Activated CD8-positive, alpha-beta T cell treated with anti-CD3 and anti-CD28 coated beads, Interleukin-2, amount 10 ng/mL, durations not matched to agents 7 days and 5 days (primary cell): Measurements from ENCODE around the gene LSMEM2. TPM values are rescaled to one million over a fixed set of nuclear protein-coding genes. Genes with fewer than 3 reads are reported as not detected.
"Not testable (repeated sequence)": the region's sequence is repeated elsewhere in the genome, so short reads cannot be mapped to it uniquely, and the experiment has no call there.

Experiments
- ATAC-seq: fragments of 150-1000 bp; cut with Tn5 transposase; one replicate; pipeline ENCODE4 v1.10.0; 2021; ENCODE audit warnings: moderate library complexity
- CTCF ChIA-PET: fragments of 350-600 bp; sonication (Branson Sonifier 250); formaldehyde crosslinking; loops from one replicate; lab custom pipeline; 2021; ENCODE audit warnings: antibody characterized with exemption; lab: Charles Lee
- POLR2A ChIA-PET: fragments of 350-600 bp; sonication (Branson Sonifier 250); formaldehyde crosslinking; loops from one replicate; lab custom pipeline; 2021; ENCODE audit warnings: antibody characterized with exemption; lab: Charles Lee
- DNase-seq: peaks from one replicate; pipeline ENCODE4 v3.0.0-alpha.2; 2020
- H3K27ac Mint-ChIP-seq: one replicate; pipeline ENCODE4 v1.8.0; 2021; ENCODE audit warnings: mild to moderate bottlenecking, mixed read lengths
- H3K27me3 Mint-ChIP-seq: one replicate; pipeline ENCODE4 v1.8.0; 2021; ENCODE audit warnings: low read depth, mixed read lengths
- H3K36me3 Mint-ChIP-seq: one replicate; pipeline ENCODE4 v1.8.0; 2021; ENCODE audit warnings: low read depth, mixed read lengths
- H3K4me1 Mint-ChIP-seq: one replicate; pipeline ENCODE4 v1.8.0; 2021; ENCODE audit warnings: low read depth, mixed read lengths
- H3K4me3 Mint-ChIP-seq: one replicate; pipeline ENCODE4 v1.8.0; 2021; ENCODE audit warnings: mild to moderate bottlenecking, mixed read lengths
- H3K9me3 Mint-ChIP-seq: one replicate; pipeline ENCODE4 v1.8.0; 2022; ENCODE audit warnings: mixed read lengths; ENCODE audit not compliant: insufficient read depth
- total RNA-seq, 2 experiments: library from RNA; stranded (reverse); gene quantifications; one replicate each; pipeline ENCODE4 v1.2.3, GENCODE V29; 2021

LSMEM2 gene
- total RNA-seq, 2 experiments from 2014 or later = not detected

DNA sequence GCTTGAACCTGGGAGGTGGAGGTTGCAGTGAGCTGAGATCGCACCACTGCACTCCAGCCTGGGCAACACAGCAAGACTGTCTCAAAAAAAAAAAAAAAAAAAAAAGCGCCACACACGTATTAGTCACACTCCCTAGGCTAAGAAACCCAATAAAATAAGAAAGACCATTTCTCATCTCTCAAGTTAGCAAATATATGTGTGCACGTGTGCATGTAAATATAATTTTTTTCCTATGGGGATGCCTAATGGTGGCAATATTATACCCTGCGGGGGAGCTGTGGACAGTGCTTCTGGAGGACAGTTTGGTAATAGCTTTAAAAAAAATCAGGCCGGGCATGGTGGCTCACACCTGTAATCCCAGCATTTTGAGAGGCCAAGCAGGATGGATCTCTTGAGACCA, 5.2 kb downstream of the LSMEM2 start:
- CTCF ChIA-PET = interaction anchor here (1.0 to 2.0 kb wide), 2 partner anchors 37 to 38 kb away, joined by 3 to 6 read pairs; no protein-coding TSS in a partner anchor
- ATAC-seq, H3K4me1 Mint-ChIP-seq, H3K27ac Mint-ChIP-seq, POLR2A ChIA-PET, H3K4me3 Mint-ChIP-seq, H3K36me3 Mint-ChIP-seq, H3K27me3 Mint-ChIP-seq, H3K9me3 Mint-ChIP-seq, DNase-seq: not testable (repeated sequence)

DNA sequence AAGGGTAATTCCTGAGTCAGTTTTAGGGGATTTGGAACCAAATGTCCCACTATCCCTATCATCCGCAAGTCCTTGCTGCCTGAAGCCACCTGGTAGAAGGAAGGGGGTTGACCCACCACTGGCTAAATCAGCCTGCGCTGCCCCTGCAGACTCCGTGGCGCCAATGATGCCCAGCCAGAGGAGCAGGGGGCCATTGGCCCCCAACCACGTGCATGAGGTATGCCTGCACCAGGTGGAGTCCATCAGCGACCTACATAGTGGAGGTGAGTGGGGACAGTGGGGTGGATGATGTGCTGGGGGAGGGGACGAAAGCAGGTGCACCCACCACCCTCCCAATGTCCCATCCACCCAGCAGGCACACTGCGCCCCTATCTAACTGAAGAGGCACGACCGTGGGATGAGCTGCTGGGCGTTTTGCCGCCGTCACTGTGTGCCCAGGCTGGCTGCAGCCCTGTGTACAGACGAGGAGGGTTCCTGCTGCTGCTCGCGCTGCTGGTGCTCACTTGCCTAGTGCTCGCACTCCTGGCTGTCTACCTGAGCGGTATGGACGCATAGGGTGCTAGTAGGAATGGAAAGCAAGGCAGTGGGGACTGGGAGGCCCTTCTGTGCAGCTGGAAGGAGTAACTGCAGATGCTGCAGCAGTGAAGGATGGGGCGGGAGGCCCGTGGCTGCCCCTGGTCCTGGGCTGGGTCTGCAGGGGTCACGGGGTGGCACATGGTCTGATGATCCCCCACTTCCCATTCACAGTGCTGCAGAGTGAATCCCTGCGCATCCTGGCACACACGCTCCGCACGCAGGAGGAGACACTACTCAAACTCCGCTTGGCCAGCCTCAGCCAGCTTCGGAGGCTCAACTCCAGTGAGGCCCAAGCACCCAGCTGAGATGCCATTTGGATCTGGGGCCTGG, 7.7 kb downstream of the LSMEM2 start:
- POLR2A ChIA-PET = no interaction called here
- Mint-ChIP-seq H3K36me3 (peaks cover 11% of the 10 kb centered on the region), H3K9me3 (no peaks in the 10 kb centered on the region), H3K27ac (no peak overlapping the region), H3K27me3 (no peaks in the 10 kb centered on the region), H3K4me1 (peaks cover 10% of the 10 kb centered on the region), H3K4me3 (no peak overlapping the region)
- DNase-seq (no peak), ATAC-seq (peak; percentile 9)
- CTCF ChIA-PET = interaction anchor here (1.3 kb wide), 1 partner anchor 40 kb away, joined by 3 read pairs; no protein-coding TSS in a partner anchor

DNA sequence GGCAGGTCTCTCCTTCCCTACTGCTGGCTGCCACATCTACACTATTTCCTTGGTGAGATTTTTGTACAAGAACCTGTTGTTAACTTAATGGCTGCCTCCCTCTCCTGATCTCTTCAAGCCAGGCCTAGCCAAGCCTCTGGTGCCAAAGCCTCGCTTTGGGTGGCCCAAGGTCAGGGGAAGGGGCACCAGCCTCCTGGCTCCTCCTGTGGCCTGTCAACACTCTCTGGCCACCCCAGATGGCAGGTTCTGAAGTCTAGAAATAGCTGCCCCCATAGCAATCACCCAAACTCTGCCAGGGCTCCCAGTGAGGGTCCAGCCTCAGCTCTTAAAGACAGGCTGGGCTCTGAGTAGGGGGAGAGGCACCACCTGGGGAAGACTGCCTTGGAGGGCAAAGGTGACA, 8.4 kb downstream of the LSMEM2 start:
- Mint-ChIP-seq H3K9me3 (no peaks in the 10 kb centered on the region), H3K4me3 (no peak overlapping the region), H3K4me1 (peaks cover 10% of the 10 kb centered on the region), H3K27me3 (no peaks in the 10 kb centered on the region), H3K36me3 (peaks cover 11% of the 10 kb centered on the region), H3K27ac (no peak overlapping the region)
- ATAC-seq (no peak), DNase-seq (no peak)
- POLR2A ChIA-PET = interaction anchor here (2.3 kb wide), 1 partner anchor 12 kb away, joined by 8 read pairs; the partner anchor contains the start of genes HYAL3 and NAA80
- CTCF ChIA-PET = interaction anchor here (1.2 to 1.3 kb wide), 2 partner anchors 41 to 93 kb away, joined by 3 read pairs; no protein-coding TSS in a partner anchor

DNA sequence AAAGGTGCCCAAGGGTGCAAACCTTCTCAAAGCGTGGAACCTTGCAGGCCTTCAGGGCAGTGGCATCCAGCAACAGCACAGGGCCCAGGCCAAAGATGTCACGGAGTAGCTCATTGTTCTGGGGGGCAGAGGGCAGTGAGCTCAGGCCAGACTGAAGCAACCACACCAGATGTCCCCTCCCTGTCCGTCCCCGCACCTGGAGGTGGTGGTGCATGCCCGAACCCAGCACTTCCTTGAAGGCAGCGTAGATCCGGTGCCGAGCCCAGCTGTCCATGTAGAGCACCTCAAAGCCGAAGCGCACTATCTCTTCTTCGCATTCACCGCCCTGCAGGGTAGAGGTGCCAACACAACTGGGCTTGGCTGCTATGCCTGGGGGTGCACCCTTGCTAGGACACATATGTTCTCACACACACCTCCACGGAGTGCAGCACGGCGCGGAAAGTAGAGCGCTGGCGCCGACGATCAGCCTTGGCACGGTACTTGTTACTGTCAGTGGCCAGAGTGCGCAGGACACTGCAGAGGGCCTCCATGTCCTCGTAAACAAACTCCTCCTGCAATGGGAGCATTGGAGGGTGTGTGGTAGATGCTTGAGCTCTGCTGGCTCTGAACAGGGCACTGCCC, 9.6 kb downstream of the LSMEM2 start:
- POLR2A ChIA-PET = interaction anchor here (1.4 to 2.3 kb wide), 2 partner anchors 9 to 10 kb away, joined by 3 to 8 read pairs; partner anchors contain the start of genes HYAL3 and NAA80

DNA sequence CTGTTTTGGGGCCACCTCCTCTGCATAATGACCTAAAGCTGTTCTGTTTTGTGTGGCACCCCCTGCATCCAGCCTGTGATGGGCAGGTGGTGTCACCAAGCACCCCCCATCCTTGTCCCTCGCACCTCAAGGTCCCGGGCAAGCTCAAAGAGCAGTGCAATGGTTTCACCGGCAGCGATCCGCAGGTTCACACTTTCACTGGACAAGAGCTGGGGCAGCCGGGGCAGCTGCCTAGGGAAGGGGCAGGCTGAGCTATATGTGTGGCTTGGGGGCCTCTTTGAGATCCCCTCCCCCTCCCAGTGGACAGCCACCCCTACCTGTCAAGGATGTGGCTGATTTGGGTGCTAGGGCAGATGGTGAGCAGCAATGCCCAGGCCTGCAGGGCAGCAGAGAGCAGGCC, 10.2 kb downstream of the LSMEM2 start:
- CTCF ChIA-PET = interaction anchor here (0.7 to 1.8 kb wide), 2 partner anchors 28 to 63 kb away, joined by 3 to 6 read pairs; no protein-coding TSS in a partner anchor
- Mint-ChIP-seq H3K4me1 (peaks cover 20% of the 10 kb centered on the region), H3K36me3 (peaks cover 11% of the 10 kb centered on the region), H3K9me3 (no peaks in the 10 kb centered on the region), H3K27me3 (no peaks in the 10 kb centered on the region), H3K4me3 (no peak overlapping the region), H3K27ac (no peak overlapping the region)
- ATAC-seq (no peak), DNase-seq (no peak)
- POLR2A ChIA-PET = interaction anchor here (1.4 to 2.3 kb wide), 2 partner anchors 10 kb away, joined by 3 to 8 read pairs; partner anchors contain the start of genes HYAL3 and NAA80

More for the DNA sequence above, 9.6 kb downstream of the LSMEM2 start:
- ATAC-seq (no peak), DNase-seq (no peak)
- CTCF ChIA-PET = interaction anchor here (0.7 to 1.2 kb wide), 2 partner anchors 29 to 94 kb away, joined by 3 read pairs; no protein-coding TSS in a partner anchor
- no peak overlapping the region for H3K4me3 Mint-ChIP-seq
- peaks cover 11% of the 10 kb centered on the region for H3K36me3 Mint-ChIP-seq
- H3K27ac Mint-ChIP-seq = no peak overlapping the region
- H3K9me3 Mint-ChIP-seq = no peaks in the 10 kb centered on the region
- H3K4me1 Mint-ChIP-seq = peaks cover 20% of the 10 kb centered on the region
- H3K27me3 Mint-ChIP-seq = no peaks in the 10 kb centered on the region

DNA sequence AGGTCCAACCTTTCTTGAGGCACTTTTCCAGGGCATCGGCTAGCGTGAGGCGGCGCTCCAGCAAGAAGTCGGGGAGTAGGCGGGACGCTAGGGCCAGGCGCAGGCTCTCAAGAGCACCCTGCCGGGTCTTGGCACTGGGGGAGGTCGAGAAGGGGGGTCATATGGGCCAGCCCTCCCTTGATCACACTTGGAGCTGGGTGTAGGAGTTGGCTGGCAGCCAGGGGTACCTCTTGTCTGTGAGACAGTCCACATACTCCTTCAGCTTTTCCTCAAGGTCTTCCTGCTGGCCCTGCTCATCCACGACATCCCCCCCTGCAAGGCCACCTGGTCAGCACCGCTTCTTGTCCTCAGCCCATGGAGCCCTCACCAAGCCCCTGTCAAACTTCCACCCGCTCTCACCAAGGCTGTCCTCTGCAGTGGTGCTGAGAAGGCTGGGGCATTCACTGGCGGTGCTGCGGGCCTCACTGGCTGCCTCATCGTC, 11.3 kb downstream of the LSMEM2 start:
- DNase-seq (no peak), ATAC-seq (no peak)
- Mint-ChIP-seq H3K36me3 (peaks cover 11% of the 10 kb centered on the region), H3K27ac (no peak overlapping the region), H3K4me3 (peak overlapping the region; percentile 88), H3K9me3 (no peaks in the 10 kb centered on the region), H3K27me3 (no peaks in the 10 kb centered on the region), H3K4me1 (peaks cover 20% of the 10 kb centered on the region)
- ChIA-PET CTCF (interaction anchor here (1.6 to 1.8 kb wide), 2 partner anchors 24 to 64 kb away, joined by 3 to 6 read pairs; no protein-coding TSS in a partner anchor), POLR2A (no interaction called here)

DNA sequence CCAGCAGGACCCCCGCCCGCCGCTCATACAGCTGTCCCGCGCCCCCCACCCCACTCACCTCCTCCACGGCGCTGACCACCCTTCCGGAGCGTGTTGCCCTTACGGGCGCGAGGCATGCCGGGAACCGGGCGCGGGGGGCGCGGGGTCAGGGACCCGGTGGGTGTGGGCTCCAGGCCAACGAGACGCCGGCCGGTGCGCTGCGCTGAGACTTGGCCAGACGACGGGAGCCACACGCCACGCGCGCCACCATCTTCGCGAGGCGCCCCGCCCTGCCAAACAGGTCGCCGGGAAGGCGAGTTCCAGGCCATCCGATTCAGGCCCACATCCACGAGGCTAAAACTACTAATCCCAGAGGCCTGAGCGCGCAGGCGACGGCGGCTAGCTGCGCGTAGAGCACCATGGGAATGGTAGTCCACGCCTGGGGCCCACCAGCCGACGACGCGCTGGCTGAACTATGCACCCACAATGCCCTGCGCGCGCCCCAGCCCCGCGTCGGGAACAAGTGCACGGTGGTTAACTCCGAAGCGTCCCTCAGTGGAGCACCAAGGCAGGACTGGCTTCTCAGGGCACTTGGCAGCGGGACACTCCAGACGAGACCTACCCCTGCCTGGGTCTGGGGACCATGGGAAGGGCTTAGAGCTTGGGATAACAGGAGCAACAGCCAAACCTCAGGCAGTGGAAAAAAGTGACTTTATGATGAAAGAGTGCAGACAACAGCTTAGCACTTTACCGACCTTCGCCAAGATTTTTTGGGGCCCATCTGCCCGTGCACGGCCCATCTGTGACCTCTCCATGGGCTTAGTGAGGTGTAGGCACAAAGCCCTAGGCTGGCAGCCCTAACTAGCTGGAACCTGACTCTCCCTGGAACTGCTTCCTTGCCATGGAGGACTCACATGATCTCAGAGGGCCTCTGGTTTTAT, 13.5 kb downstream of the LSMEM2 start, which contains the start of gene IFRD2:
IFRD2 (minus strand) TSS at position 271 of the 920 bp plus-strand sequence; CDS start at position 116, 155 bp downstream.
- DNase-seq (peak; percentile 98), ATAC-seq (peak; percentile 99)
- Mint-ChIP-seq H3K9me3 (no peaks in the 10 kb centered on the region), H3K4me1 (peaks cover 29% of the 10 kb centered on the region), H3K36me3 (peaks cover 11% of the 10 kb centered on the region), H3K27me3 (no peaks in the 10 kb centered on the region), H3K27ac (peak within 1 kb of the TSS; percentile 94), H3K4me3 (peak within 1 kb of the TSS; percentile 88)
- ChIA-PET POLR2A (interaction anchor here (0.6 to 1.8 kb wide), 10 partner anchors 11 to 89 kb away, joined by 3 to 4 read pairs (median 3); partner anchors contain the start of gene HYAL2), CTCF (interaction anchor here (0.7 to 2.2 kb wide), 10 partner anchors 10 to 203 kb away, joined by 3 to 10 read pairs (median 7); partner anchors contain the start of gene RBM5)

DNA sequence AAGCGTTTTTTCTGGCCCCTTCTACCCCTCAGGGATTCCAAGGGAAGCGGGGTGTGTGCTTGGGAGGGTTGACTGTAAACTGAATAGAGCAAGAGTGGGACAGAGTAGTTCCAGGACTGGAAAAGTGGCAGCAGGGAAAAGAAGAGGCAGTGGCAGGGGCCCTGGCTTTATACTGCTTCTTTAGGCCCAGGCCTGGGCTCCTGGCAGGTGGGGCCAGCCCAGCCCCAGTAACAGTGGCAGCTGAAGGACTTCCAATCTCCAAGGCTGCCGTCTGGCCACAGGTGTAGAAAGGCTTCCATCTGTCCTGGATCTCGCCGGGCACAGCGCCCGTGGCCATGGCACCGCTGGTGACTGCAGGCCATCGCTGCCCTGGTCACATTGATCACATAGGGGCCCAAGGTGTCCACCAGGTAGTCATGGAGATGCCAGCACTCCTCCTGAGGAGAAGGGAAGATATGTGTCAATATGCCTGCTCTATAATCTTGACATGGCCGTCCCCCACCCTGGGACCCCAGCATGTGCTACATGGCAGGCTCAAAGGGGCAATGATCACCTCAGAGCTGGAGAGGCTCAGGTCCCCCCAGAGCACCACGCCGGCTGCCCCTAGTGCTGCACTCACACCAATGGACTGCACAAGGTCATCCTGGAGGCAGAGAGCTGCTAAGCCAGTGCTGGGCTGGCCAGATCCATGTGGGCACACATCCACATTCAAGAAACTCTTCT, 14.4 kb downstream of the LSMEM2 start:
- H3K4me3 Mint-ChIP-seq = peak overlapping the region; percentile 88
- no peak for DNase-seq
- no peaks in the 10 kb centered on the region for H3K9me3 Mint-ChIP-seq
- H3K36me3 Mint-ChIP-seq = peaks cover 8% of the 10 kb centered on the region
- ChIA-PET CTCF (interaction anchor here (1.1 to 2.2 kb wide), 5 partner anchors 13 to 47 kb away, joined by 4 to 10 read pairs (median 7); no protein-coding TSS in a partner anchor), POLR2A (interaction anchor here (0.6 to 1.8 kb wide), 7 partner anchors 25 to 89 kb away, joined by 3 to 5 read pairs (median 4); partner anchors contain the start of genes HYAL2 and RASSF1)
- ATAC-seq = no peak
- H3K27me3 Mint-ChIP-seq = no peaks in the 10 kb centered on the region
- peaks cover 37% of the 10 kb centered on the region for H3K4me1 Mint-ChIP-seq
- peak overlapping the region; percentile 94 for H3K27ac Mint-ChIP-seq

DNA sequence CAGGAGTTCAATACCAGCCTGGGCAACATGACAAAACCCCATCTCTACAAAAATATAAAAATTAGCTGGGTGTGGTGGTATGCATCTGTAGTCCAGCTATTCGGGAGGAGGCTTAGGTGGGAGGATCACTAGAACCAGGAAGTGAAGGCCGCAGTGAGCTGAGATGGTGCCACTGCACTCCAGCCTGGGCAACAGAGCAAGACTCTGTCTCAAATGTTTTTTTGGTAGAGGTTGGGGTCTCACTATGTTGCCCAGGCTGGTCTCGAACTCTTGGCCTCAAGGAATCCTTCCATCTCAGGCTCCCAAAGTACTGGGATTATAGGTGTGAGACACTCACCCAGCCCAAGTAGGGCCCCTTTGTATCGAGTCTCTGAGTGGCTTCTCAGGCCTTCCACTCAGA, 15.2 kb downstream of the LSMEM2 start:
- Mint-ChIP-seq H3K4me3 (no peak overlapping the region), H3K9me3 (no peaks in the 10 kb centered on the region), H3K27ac (peak overlapping the region; percentile 94), H3K36me3 (peaks cover 7% of the 10 kb centered on the region), H3K4me1 (peaks cover 38% of the 10 kb centered on the region), H3K27me3 (no peaks in the 10 kb centered on the region)
- no peak for DNase-seq
- CTCF ChIA-PET = interaction anchor here (1.1 kb wide), 2 partner anchors 30 to 34 kb away, joined by 3 to 4 read pairs; no protein-coding TSS in a partner anchor
- ATAC-seq = no peak
- POLR2A ChIA-PET = interaction anchor here (0.6 to 0.9 kb wide), 2 partner anchors 26 to 46 kb away, joined by 4 to 5 read pairs; partner anchors contain the start of gene RASSF1
